ENCODE measurements around the gene GPR37.

DNA sequence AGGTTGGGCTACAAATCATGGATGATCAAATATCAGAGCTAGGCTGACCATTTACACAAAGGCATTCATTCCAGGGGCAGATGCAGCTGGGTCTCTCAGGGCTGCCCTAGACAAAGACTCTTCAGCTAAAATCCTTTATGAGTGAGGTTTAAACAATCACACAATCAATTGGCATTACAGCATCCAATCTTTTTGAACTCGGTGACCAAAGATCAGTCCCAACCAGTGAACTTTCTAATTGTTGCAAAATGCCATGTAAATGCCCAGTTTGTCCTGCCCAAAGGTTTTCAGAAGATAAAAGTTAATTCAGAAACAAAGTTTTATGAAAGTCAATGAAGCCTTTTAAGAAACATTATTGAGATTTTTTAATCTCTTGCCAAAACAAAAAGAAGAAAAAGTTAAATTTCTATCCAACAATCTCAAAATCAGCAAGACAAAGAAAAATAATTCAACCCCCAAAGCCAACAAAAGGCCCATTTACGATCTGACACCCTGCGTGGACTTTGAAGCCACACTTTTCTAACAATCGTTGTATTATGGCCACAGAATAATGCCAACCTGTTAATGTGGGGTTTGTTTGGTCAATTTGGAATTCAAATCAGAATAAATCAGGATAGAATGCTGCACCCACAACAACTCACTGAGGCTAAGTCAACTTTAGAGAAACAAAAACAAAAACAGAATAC lies 40.9 kb downstream of the GPR37 start:
- TF ChIP-seq, protein P1, sequence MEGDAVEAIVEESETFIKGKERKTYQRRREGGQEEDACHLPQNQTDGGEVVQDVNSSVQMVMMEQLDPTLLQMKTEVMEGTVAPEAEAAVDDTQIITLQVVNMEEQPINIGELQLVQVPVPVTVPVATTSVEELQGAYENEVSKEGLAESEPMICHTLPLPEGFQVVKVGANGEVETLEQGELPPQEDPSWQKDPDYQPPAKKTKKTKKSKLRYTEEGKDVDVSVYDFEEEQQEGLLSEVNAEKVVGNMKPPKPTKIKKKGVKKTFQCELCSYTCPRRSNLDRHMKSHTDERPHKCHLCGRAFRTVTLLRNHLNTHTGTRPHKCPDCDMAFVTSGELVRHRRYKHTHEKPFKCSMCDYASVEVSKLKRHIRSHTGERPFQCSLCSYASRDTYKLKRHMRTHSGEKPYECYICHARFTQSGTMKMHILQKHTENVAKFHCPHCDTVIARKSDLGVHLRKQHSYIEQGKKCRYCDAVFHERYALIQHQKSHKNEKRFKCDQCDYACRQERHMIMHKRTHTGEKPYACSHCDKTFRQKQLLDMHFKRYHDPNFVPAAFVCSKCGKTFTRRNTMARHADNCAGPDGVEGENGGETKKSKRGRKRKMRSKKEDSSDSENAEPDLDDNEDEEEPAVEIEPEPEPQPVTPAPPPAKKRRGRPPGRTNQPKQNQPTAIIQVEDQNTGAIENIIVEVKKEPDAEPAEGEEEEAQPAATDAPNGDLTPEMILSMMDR (IDR thresholded peaks at IDR 0.05): no peak
- TF ChIP-seq POLR2A (IDR thresholded peaks at IDR 0.05): no peak

All from upper lobe of left lung (tissue), 4 donors.